ENCODE measurements around the gene CIITA. TPM values are rescaled to one million over a fixed set of nuclear protein-coding genes. Genes with fewer than 3 reads are reported as not detected.

Gene CIITA
- total RNA-seq, 1 experiment from 2014 or later, result not detected

GRCh38 chr16:10868596-10869469, 8.2 kb upstream of the CIITA start:
- TF ChIP-seq CTCF (conservative IDR thresholded peaks at IDR 0.05), result no peak
- Histone ChIP-seq H3K4me2 (ENCODE audit: insufficient read depth, insufficient read length, low read length) (no peak overlapping the region), H2AK5ac (ENCODE audit: insufficient read length, low read length) (no peak overlapping the region), H3K27me3 (ENCODE audit: insufficient read depth, low read length) (no peaks in the 10 kb centered on the region), H2BK20ac (ENCODE audit: low read depth, low read length, poor library complexity, severe bottlenecking) (no peak overlapping the region), H3K4ac (ENCODE audit: low read depth, low read length) (no peak overlapping the region), H3K14ac (ENCODE audit: insufficient read depth, low read length) (no peak overlapping the region; the same call in 1 of the 2 replicates), H4K20me1 (ENCODE audit: control insufficient read depth, insufficient read depth, insufficient read length) (no peaks in the 10 kb centered on the region), H3T11ph (ENCODE audit: low read length) (no peak overlapping the region), H4K8ac (replicated peaks; ENCODE audit: insufficient read length, low read depth, low read length) (no peak overlapping the region), H3K4me1 (ENCODE audit: insufficient read depth, low read length) (no peaks in the 10 kb centered on the region; the same call in 1 of the 2 replicates), H4K91ac (ENCODE audit: insufficient read length, low read depth, low read length) (no peak overlapping the region), H2BK120ac (ENCODE audit: low read depth, low read length, poor library complexity, severe bottlenecking) (no peak overlapping the region), H3K18ac (ENCODE audit: insufficient read length, low read depth, low read length) (no peak overlapping the region), H4K5ac (ENCODE audit: insufficient read length, low read depth, low read length) (no peak overlapping the region), H3K56ac (ENCODE audit: insufficient read length, low read depth, low read length) (no peak overlapping the region), H2BK12ac (ENCODE audit: insufficient read length, low read depth, low read length) (no peak overlapping the region), H2BK15ac (ENCODE audit: low read depth, low read length) (no peak overlapping the region), H3K79me1 (ENCODE audit: insufficient read depth, low read depth, low read length, poor library complexity, severe bottlenecking) (no peaks in the 10 kb centered on the region), H3K9ac (ENCODE audit: extremely low read depth, insufficient read length, low read length) (no peak overlapping the region), H3K23ac (ENCODE audit: insufficient read length, low read depth, low read length) (no peak overlapping the region), H3K9me3 (ENCODE audit: control insufficient read depth, low read depth, low read length) (no peaks in the 10 kb centered on the region), H2BK5ac (ENCODE audit: insufficient read length, low read length) (no peak overlapping the region), H2AFZ (ENCODE audit: low read length) (no peak overlapping the region), H3K79me2 (ENCODE audit: insufficient read depth, low read length) (no peaks in the 10 kb centered on the region), H3K27ac (ENCODE audit: insufficient read length, low read depth, low read length) (no peak overlapping the region), H3K23me2 (ENCODE audit: insufficient read length, low read depth, low read length, poor library complexity, severe bottlenecking) (no peaks in the 10 kb centered on the region)
- Mint-ChIP-seq H3K36me3 (ENCODE audit: insufficient read depth in 1 of 3, low read depth in 3 of 3) (no peaks in the 10 kb centered on the region), H3K27ac (peak overlapping the region in 1 of 3 experiments; percentile 68; a peak in 2 of 7 replicates), H3K9me3 (no peaks in the 10 kb centered on the region), H3K4me1 (peaks cover 15 to 24% of the 10 kb centered on the region in 2 experiments), H3K27me3 (ENCODE audit: low read depth) (peaks cover 19% of the 10 kb centered on the region), H3K4me3 (no peak overlapping the region)
- DNase-seq, result no peak
- WGBS (ENCODE audit: extremely low coverage, insufficient read length, low lambda C conversion rate), result no CpG with 5 or more reads among the region's 13 CpGs
